ENCODE data around the gene NDUFS1. TPM values are rescaled to one million over a fixed set of nuclear protein-coding genes. Genes with fewer than 3 reads are reported as not detected.
"Not testable (repeated sequence)": the region's sequence is repeated elsewhere in the genome, so short reads cannot be mapped to it uniquely, and the experiment has no call there.

NDUFS1 gene
- total and polyA plus RNA-seq, 2 experiments from 2014 or later, result 86.8 to 145 TPM

GRCh38 chr2:206079699-206080465, 79.4 kb downstream of the NDUFS1 start:
- no peak overlapping the region for H3K4me3 ChIP-seq
- TF ChIP-seq, protein P1, sequence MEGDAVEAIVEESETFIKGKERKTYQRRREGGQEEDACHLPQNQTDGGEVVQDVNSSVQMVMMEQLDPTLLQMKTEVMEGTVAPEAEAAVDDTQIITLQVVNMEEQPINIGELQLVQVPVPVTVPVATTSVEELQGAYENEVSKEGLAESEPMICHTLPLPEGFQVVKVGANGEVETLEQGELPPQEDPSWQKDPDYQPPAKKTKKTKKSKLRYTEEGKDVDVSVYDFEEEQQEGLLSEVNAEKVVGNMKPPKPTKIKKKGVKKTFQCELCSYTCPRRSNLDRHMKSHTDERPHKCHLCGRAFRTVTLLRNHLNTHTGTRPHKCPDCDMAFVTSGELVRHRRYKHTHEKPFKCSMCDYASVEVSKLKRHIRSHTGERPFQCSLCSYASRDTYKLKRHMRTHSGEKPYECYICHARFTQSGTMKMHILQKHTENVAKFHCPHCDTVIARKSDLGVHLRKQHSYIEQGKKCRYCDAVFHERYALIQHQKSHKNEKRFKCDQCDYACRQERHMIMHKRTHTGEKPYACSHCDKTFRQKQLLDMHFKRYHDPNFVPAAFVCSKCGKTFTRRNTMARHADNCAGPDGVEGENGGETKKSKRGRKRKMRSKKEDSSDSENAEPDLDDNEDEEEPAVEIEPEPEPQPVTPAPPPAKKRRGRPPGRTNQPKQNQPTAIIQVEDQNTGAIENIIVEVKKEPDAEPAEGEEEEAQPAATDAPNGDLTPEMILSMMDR (IDR thresholded peaks at IDR 0.05; ENCODE audit: low read depth, low read length), result no peak
- no peaks in the 10 kb centered on the region for H3K27me3 ChIP-seq
- H3K27ac ChIP-seq, result peak overlapping the region; percentile 47
- H3K4me1 ChIP-seq (ENCODE audit: low read depth), result peaks cover 6% of the 10 kb centered on the region
- H3K36me3 ChIP-seq, result no peaks in the 10 kb centered on the region
- no peak for DNase-seq (ENCODE audit: low read depth in 1 of 2, low spot score in 1 of 2)
- no peaks in the 10 kb centered on the region for H3K9me3 ChIP-seq (ENCODE audit: low read depth)

- not testable (repeated sequence) for H3K36me3 ChIP-seq; H3K9me3 ChIP-seq (ENCODE audit: low read depth); H3K4me1 ChIP-seq (ENCODE audit: low read depth); H3K4me3 ChIP-seq; H3K27ac ChIP-seq; H3K27me3 ChIP-seq; DNase-seq (ENCODE audit: low read depth in 1 of 2, low spot score in 1 of 2)
Observed at GRCh38 chr2:206077879-206078278, 81.4 kb downstream of the NDUFS1 start.

DNA sequence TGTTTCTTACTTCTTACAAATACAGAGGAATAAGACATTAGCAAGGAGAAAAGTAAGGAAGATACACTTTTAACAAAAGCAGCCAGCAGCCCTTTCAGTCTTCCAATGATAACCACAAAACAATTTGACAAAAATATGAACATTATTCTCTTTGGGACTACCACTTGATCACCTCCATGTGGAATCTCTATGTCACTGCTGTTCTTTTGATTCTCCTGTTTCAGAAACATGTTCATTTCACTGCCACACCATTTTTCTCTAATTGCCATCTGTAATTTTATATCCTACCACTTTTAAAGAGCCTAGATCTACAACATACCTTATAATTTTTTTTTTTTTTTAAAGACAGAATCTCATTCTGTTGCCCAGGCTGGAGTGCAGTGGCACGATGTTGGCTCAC, 84.1 kb downstream of the NDUFS1 start:
- Histone ChIP-seq H3K4me3 (no peak overlapping the region), H3K27ac (no peak overlapping the region), H3K27me3 (no peaks in the 10 kb centered on the region), H3K9me3 (ENCODE audit: low read depth) (no peaks in the 10 kb centered on the region), H3K36me3 (no peaks in the 10 kb centered on the region), H3K4me1 (ENCODE audit: low read depth) (no peaks in the 10 kb centered on the region)
- DNase-seq (ENCODE audit: low read depth in 1 of 2, low spot score in 1 of 2), result no peak
- TF ChIP-seq, protein P1 (IDR thresholded peaks at IDR 0.05; ENCODE audit: low read depth, low read length), result no peak

- TF ChIP-seq, protein P1 (IDR thresholded peaks at IDR 0.05; ENCODE audit: low read depth, low read length), result no peak
- Histone ChIP-seq H3K4me1 (ENCODE audit: low read depth) (no peaks in the 10 kb centered on the region), H3K9me3 (ENCODE audit: low read depth) (no peaks in the 10 kb centered on the region), H3K27ac (no peak overlapping the region), H3K27me3 (no peaks in the 10 kb centered on the region), H3K36me3 (no peaks in the 10 kb centered on the region), H3K4me3 (no peak overlapping the region)
- DNase-seq (ENCODE audit: low read depth in 1 of 2, low spot score in 1 of 2), result no peak
Observed at GRCh38 chr2:206071807-206072206, 87.4 kb downstream of the NDUFS1 start.

- no peaks in the 10 kb centered on the region for H3K4me1 ChIP-seq (ENCODE audit: low read depth)
- no peaks in the 10 kb centered on the region for H3K27me3 ChIP-seq
- no peaks in the 10 kb centered on the region for H3K36me3 ChIP-seq
- H3K9me3 ChIP-seq (ENCODE audit: low read depth), result no peaks in the 10 kb centered on the region
- H3K27ac ChIP-seq, result no peak overlapping the region
- TF ChIP-seq, protein P1 (IDR thresholded peaks at IDR 0.05; ENCODE audit: low read depth, low read length), result no peak
- no peak overlapping the region for H3K4me3 ChIP-seq
- no peak for DNase-seq (ENCODE audit: low read depth in 1 of 2, low spot score in 1 of 2)
Observed at GRCh38 chr2:206069417-206069816, 89.8 kb downstream of the NDUFS1 start.

DNA sequence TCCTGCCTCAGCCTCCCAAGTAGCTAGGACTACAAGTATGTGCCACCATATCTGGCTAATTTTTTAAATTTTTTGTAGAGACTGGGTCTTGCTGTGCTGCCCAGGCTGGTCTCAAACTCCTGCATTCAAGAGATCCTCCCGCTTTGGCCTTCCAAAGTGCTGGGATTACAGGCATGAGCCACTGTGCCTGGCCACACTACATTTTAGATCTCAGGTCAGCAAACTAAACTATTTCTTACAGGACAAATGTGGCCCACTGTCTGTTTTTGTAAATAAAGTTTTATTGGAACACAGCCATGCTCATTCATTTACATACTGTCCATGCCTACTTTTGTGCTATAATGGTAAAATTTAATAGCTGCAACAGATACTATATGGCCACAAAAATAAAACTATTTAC, 91.0 kb downstream of the NDUFS1 start:
- Histone ChIP-seq H3K4me3 (no peak overlapping the region), H3K36me3 (no peaks in the 10 kb centered on the region), H3K27me3 (no peaks in the 10 kb centered on the region), H3K9me3 (ENCODE audit: low read depth) (no peaks in the 10 kb centered on the region), H3K4me1 (ENCODE audit: low read depth) (no peaks in the 10 kb centered on the region), H3K27ac (no peak overlapping the region)
- TF ChIP-seq, protein P1 (IDR thresholded peaks at IDR 0.05; ENCODE audit: low read depth, low read length), result no peak
- DNase-seq (ENCODE audit: low read depth in 1 of 2, low spot score in 1 of 2), result no peak

Measured in cardiac muscle cell (in vitro differentiated cells and primary cell).